ENCODE results near the gene MSANTD1.

- TF ChIP-seq REST (IDR thresholded peaks at IDR 0.05; ENCODE audit: borderline replicate concordance) (no peak), TAF1 (IDR thresholded peaks at IDR 0.05; ENCODE audit: low read depth) (no peak), EP300 (conservative IDR thresholded peaks at IDR 0.05; ENCODE audit: poor library complexity, severe bottlenecking) (no peak), CTCF (IDR thresholded peaks at IDR 0.05; ENCODE audit: poor library complexity, severe bottlenecking) (no peak), SMC3 (conservative IDR thresholded peaks at IDR 0.05; ENCODE audit: poor library complexity) (no peak), POLR2AphosphoS5 (IDR thresholded peaks at IDR 0.05) (no peak), EZH2 (IDR thresholded peaks at IDR 0.05; ENCODE audit: borderline replicate concordance, insufficient read depth, low read length, poor library complexity, severe bottlenecking) (no peak)
These were observed 39.2 kb upstream of the MSANTD1 start for GRCh38 chr4:3209551-3210325.

All from neural cell (in vitro differentiated cells).